ENCODE results near the gene FOSL1.

The FOSL1 gene

DNA sequence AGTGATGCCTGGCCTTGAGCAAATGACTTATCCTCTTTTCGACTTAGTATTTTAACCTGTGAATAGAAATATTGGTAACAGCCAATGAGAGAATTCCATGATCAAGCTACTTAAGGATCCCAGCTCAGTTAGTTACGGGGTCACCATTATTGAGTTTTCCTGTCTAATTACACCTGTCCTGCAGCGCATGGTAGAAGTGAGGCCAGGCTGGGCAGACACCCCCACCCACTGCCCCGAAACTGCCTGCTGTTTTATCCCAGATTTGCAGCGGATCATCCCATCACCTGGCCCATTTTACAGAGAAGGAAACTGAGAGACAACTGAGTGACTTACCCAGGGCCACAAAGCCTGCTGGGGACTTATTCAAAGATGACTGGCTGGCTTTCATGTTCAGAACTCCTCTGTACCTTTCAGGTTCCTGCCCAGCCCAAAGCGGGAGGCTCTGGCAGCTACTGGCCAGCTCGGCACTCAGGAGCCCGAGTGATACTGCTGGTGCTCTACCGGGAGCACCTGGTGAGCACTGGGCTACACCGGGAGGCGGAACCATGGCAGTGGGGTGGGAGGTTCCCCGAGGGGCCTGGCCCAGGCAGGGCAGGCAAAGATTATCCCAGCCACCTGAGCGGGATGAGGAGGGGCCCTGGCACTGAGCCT is 38.5 kb downstream of the FOSL1 start:
- no peak for DNase-seq

DNA sequence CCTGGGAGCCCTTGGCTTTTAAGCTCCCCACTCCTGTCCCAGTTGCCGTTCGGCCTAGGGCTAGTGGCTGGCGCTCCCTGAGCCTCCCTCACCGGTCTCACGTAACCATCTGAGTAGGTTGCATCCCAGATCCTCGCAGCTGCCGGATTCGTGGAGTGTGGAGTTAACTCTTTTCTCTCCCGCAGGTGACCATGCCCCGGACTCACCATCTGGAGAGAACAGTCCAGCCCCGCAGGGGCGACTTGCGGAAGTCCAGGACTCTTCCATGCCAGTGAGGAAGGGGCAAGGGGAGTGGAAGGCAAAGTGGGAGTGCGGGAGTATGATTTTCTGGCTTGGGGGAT is 39.1 kb downstream of the FOSL1 start:
- DNase-seq = no peak

DNA sequence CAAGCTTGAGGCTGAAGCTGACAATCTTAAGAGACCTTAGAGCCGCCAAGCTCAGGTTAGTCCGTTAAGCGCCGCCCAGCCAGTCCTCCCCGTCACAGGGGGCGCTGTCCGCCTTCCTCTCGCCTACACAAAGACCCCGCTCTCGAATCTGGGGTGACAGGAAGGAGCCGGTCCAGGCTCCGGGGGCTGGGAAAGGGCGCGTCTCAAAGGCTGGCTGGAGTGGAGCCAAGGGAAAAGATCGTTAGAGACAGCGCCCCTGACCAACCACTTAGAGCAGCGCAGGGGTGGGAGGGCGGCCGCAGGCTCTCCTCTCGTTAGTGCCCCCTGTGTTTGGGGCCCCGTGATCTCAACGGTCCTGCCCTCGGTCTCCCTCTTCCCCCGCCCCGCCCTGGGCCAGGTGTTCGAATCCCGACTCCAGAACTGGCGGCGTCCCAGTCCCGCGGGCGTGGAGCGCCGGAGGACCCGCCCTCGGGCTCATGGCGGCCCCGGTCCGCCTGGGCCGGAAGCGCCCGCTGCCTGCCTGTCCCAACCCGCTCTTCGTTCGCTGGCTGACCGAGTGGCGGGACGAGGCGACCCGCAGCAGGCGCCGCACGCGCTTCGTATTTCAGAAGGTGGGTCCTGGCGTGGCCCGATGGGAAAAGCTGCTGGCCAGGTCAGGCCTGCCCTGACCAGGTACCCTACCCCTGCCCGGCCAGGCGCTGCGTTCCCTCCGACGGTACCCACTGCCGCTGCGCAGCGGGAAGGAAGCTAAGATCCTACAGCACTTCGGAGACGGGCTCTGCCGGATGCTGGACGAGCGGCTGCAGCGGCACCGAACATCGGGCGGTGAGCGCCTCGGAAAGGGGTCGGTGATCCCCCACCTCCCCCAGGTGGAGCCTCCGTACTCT is 39.7 kb downstream of the FOSL1 start, which contains the start of gene MUS81:
Gene MUS81, plus strand, starts transcription at position 156 of the 887 bp plus-strand sequence. Its CDS starts 321 bp downstream, at position 477.
- DNase-seq = peak; percentile 97

DNA sequence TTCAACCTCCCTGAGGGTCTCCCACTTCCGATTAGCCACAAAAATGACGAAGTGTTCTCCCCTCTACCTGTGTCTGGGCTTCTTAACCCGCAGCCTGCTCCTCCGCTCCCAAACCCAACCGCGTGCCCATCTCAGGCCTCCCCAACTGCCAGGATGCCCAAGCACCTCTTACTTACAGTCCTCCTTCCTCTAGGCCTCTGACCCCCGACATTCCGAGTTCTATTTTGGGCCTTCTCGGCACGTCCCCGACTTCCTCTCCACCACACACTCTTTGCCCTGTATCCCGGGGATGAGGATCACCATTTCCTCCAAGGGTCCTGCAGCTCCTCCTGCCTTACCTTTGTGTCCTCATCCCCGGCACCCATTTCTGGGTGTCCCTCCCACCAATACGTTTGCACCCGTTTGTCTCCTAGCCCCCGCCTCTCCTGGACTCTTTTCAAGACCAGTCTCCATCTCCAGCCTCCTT is 40.3 kb downstream of the FOSL1 start:
- no peak for DNase-seq

DNA sequence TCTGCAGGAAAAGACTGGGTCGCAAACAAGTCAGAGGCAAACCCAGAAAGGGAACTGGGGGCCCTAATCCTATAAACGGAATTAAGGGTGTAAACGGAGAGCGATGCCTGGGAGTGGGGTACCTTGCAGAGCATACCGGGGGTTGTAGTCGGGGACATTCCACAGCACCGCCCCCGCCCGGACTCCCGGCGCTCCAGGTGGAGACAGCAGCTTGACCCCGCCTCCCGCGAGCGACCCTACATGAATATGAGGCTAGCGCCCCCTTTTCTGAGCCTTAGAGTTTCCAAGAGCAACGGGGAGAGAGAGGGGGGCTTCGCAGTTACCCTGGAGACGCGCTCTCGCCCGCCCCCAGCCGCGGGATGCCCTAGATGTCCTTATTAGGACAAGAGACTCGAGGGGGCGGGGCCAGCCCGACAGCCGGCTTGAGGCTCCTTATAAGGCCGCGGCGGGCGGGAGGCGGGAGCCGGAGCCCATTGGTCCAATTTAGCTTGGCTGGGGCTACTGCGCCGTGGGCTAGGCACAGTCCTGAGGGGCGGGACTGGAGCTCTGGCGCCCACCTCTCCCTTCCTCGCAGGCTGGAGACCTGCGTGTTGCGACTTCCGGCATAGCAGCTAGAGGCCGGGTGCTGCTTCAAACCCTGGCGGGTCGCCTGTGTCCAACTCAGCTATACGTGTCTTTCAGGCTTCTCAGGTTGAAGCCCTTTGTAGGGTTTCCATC is 40.9 kb downstream of the FOSL1 start:
- DNase-seq = peak; percentile 100

DNA sequence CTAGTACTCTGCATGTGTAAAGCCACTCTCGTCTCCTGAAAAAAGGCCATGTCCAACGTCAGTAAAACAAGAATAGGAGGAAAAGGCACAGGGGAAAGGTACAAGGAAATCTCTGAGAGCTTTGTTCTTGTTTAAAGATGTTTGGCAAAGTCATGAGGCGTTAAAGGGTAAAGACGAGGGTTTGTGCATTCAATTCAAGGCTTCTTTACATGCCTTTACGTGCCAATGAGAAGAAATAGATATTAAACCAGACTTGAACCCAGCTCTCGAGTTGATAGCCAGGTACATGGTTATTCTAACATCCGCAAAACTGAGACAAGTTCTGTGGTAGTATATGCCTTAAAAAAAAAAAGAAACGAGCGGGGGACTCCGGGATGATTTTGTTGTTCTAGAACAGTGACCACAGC is 41.5 kb downstream of the FOSL1 start:
- no peak for DNase-seq

DNA sequence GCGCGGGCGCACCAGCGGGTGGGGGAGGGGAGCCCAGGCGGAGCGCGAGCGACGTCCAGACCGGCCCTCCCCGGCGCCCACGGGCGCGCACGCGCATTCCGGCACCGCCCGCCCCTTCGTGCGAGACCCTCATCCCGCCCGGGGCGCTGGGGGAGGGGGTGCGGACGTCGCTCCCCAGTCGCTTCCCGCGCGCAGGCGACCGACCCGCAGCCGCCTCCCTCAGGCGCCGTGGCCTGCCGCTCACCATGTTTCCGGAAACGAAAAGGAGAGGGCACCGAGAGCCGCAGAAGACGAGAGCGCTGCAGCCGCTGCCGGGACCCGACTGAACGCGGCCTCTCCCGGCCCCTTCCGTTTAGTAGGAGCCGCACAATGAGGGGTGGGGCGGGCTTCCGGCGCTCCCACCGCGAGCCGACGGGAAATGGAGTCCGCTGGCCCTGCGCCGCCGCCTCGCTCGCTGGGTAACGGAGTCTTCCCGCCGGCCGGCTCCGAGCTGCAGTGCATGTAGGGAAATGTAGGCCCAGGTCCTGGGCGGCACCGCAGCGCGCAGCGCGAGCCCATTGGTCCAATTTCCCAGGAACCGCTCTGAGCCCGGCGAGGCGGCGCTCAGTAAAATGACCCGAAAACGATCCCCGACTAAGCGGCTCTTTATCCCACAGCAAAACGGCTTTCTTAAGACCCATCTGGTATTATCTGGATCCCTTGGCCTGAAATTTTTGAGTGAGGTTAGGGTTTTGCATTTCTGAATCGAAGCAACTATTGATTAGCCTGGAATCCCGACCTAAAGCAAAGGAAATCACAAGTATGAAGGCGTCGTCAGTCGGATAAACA is 42.1 kb downstream of the FOSL1 start, which contains the start of gene CFL1:
Gene CFL1, minus strand, starts transcription at position 328 of the 828 bp plus-strand sequence. Its CDS starts 81 bp downstream, at position 247.
- DNase-seq = peak; percentile 99

DNA sequence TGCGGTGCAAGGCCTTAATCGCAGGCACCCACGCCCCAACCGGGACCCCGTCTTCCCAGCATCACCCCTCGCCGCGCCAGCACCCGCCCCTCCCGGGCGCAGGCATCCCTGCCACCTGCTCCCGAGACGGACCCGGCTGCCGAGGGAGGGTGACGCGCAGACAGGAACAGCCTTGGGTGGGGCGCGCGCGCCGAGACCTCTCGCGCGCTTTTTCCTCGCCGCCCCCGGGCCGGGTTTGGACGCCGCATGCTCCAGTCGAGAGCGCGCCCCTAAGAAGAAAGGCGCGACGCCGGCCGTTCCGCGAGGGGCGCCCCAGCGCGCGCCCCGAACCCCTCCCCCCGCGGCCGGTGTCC is 42.7 kb downstream of the FOSL1 start:
- DNase-seq = no peak

DNA sequence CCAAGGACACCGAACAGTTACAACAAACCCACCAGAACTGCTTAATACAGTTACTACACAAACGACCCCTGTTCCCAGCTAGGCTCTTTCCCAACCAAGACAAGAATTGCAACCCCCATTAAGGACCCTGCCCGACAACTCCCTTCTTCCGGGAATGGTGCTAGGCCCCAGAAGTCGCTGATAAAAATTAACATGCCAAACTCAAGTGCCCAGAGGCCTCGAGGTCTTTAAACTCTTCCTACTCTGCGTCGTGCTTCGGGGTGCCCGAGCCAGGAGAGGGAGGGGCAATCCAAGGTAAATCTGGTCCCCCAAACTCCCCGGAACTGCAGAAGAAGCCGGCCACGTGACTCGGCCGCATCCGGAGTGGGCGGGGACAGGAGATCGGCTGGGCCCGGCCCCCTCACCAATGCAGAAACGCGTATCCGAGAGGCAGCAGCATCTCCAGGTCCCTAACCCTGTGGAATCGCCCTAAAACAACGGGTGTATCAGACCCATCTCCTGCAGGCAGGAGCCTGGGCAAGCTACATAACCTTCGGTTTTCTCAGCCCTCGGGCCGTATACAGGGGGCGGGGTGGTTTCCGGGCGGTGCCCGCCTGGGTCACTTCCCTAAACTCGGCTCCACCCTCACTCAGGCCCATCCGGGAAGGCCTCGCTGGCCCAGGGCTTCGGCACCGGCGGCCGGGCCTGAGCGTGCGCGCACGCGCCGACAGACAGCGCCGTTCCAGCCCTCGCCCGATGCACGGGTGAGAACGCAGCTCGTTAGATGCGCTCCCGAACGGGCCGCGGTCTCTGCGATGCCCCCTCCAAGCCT is 43.3 kb downstream of the FOSL1 start:
- DNase-seq = peak; percentile 90

DNA sequence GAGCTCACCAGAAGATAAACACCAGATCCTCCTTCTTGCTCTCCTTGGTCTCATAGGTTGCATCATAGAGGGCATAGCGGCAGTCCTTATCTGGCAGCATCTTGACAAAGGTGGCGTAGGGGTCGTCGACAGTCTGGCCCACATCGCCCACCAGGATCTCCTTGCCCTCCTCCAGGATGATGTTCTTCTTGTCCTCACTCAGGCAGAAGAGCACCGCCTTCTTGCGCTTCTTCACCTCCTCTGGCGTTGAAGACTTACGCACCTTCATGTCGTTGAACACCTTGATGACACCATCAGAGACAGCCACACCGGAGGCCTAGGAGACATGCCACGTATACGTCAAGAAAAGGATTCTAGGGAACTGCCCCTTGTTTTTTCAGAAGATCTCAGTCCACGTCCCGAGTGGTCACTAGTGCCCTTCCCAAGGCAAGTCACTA is 44.2 kb downstream of the FOSL1 start:
- DNase-seq = no peak

DNA sequence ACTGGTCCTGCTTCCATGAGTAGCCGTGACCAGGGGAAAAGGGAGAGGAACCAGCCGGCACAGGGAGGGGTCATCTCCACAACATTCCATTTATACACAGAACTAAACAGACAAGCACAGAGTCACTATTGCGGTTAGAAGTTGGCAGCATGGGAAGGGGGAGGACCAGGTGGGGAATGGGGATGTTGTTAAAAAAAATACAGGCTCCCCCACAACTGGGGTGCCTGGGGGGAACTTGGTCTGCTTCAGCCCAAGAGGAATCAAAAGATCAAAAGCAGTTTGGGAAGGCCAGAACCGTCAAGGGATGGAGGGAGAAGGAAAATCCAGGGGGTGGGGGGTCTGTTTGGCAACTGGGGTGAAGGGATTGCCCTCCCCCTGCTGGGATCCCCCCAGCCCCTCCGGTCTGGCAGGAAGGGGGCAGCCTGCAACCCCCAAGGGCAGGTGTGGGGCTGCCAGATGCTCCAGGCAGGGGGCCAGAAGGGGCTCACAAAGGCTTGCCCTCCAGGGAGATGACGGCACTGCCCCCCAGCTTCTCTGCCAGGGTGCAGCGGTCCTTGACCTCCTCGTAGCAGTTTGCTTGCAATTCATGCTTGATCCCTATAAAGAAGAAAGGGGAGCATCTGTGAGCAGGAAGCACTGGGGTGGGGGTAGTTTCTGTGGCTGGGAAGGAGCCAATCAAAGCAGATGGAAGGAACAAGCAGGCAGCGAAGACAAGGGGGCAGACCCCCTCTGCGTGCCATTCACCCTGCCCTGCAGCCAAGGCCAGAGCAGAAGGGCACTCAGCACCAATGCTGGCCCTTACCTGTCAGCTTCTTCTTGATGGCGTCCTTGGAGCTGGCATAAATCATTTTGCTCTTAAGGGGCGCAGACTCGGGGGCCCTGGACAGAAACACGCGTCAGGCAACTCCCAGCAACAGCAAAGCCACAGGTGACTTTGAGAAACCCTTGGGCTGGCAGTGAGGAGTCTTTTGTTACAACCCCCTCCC is 45.0 kb downstream of the FOSL1 start:
- no peak for DNase-seq

DNA sequence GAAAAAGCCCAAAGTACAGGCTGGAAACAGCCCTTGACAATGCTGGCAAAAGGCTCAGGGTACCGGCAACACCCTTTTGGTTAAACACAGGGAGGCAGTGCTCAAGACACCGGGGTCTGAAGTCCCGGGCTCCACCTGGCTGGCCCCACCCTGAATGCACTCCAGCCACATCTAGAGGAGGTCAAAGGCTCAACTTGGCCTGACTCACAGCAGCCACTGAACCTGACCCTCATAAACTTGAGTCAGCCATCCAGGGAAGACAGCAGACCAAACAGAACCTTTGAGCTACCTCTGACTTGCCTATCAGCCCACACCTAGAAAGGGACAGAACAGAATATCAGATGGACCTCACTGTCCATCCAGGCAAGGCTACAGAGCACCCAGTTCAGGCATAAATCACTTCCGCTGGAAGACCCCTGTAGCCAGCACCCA is 46.0 kb downstream of the FOSL1 start:
- DNase-seq = no peak

DNA sequence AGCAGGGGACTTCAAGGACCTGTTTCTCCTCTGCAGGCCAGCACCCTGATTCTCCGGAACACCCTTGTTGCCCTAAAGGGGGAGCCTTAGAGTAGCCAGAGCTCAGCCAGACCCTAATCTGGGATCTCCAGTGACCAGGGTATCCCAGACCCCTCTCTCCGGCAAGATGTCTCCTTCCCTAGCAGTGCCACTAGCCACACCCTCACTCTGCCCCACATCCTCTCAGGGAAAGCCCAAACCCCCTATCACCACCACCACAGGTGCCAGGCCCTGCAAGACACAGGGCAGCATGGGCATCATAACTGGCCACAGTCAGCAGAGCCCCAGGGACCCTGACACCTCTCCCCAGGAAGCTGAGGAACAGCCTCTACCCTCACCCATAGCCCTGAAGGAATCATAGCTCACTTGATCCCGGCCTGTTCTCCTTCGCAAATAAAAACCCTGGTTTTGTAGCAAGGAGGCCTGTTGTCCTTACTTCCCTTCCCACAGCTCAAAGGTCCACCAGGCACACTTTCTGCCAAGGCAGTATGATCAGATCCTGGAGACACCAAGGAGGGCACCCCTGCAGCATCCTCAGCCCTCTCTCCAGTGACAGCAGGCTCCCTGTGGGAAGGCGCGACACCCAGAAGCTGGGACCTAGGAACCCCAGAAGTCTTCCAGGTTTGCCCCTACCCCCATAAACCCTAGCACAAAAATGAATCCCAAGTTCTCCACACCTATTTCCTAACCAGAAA is 46.8 kb downstream of the FOSL1 start:
- no peak for DNase-seq

DNA sequence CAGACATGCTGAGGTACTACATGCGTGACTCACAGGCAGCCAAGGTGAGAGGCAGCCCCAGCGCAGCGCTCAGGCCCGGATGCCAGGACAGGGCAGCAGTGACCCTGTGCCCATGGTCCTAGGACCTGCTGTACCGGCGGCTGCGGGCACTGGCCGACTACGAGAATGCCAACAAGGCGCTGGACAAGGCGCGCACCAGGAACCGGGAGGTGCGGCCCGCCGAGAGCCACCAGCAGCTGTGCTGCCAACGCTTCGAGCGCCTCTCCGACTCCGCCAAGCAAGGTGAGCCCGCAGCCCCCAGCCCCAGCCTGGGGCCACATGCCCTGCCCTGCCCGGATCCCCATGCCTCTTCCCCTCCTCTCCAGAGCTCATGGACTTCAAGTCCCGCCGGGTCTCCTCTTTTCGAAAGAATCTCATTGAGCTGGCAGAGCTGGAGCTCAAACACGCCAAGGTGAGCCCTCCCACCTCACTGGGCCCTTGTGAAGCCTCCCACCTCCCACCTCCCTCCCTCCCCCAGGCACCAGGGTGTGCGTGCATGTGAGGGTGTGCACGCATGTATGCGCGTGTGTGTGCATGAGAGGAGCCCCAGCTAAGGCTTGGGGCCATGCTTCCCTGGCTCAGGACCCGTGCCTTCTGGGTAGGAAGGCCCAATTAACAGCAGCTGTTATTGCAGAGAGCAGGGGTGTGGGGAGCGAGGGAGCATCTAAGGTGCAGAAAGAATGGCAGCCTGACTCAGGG is 47.5 kb downstream of the FOSL1 start:
- DNase-seq = no peak

DNA sequence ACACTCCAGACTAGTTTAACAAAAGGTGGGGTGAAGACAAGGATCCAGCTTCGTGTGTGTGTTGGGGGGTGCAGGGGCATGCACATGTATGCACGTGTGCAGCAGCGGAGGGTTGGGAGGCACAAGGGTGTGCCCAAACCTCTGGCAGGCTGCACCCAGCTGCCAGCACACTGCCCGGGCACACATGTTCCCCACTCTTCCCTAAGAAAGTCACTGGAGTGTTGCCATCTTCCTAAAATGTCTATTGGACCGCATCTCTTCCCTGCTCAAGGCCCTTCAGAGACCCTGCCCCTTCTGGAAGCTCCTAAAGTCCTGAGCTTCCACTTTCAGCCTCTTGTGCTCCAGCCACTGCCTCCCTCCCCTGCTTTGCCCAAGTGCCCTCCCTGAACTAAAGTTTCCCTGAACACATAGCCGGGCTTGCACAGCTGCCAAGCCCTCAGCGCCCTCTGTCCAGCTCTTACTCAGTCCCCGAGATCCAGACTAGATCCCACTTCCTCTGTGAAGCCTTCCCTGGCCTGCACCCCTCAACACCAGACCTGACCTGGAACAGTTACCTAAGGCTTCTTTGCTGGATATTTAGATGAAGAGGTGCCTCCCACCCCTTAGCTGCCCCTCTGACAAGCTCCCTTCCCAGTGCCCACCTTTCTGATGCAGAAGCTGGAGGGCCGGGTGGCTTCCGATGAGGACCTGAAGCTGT is 48.2 kb downstream of the FOSL1 start:
- DNase-seq = no peak

DNA sequence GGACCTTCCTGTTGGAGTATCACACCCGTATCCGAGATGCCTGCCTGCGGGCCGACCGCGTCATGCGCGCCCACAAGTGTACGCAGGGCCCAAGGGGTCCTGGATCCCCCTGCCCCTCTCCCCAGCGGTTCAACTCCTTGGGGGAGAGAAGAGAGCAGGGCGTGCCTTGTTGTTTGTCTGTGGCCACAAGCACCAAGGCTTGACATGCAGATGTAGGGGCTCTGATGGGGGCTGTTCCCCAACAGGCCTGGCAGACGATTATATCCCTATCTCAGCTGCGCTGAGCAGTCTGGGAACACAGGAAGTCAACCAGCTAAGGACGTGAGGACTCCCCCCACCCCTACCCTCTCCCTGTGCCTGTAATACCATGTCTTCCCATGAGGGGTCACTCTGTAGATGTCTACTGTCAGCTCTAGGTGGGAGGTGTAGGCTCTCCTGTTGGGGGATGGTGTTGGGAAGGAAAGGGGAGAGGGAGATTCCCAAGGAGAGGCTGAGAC is 49.1 kb downstream of the FOSL1 start:
- peak; percentile 55 for DNase-seq

DNA sequence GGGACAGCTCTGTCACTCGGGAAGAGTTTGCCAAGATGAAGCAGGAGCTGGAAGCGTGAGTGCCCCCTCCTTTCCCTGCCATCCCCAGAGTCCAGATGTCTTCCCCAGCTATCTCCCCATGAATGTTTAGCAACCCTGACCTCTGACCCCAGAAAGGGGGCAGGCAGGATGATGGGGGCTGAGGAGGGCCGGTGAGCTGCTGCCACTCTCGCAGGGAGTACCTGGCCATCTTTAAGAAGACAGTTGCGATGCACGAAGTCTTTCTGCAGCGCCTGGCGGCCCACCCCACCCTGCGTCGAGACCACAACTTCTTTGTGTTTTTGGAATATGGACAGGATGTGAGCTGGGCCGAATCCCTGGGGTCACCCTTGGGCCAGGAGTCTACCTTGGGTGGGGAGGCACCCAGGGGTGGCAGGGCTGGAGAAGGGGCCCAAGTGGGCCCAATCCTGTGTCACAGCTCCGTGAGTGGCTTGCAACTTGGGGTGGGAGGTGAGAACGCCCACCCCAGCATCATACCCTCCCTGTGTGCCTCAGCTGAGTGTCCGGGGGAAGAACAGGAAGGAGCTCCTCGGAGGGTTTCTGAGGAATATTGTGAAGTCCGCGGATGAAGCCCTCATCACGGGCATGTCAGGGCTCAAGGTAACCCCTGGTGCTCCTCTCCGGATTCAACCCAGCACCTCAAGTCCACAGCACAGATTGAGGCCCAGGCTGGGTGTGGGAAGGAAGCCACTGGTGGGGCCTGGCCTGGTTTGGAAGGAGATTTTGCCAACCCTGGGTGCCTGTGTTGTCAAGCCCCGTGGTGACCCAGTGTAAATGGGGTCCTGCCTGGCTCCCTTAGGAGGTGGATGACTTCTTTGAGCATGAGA is 49.7 kb downstream of the FOSL1 start:
- DNase-seq = no peak

Measured in stimulated activated CD4-positive, alpha-beta T cell treated with anti-CD3 and anti-CD28 coated beads, Interleukin-15, amount 100 ng/mL, for 24 hours (primary cell).